Astrocyte of the cerebellum (primary cell): ENCODE measurements around the gene PRRG1.
"Not testable (repeated sequence)": the region's sequence is repeated elsewhere in the genome, so short reads cannot be mapped to it uniquely, and the experiment has no call there.

ENCODE experiments used
- DNase-seq: peaks from one replicate; pipeline ENCODE4 v3.0.0-alpha.2; 2011; ENCODE audit warnings: low read depth
- H3K4me3 ChIP-seq: 2 replicates; pipeline ENCODE4 v1.5.1; 2011; ENCODE audit warnings: mild to moderate bottlenecking, low read depth, low read length, moderate library complexity
- CTCF ChIP-seq: IDR thresholded peaks from 2 replicates; pipeline ENCODE4 v1.5.1; 2012; ENCODE audit warnings: low read length, low read depth, moderate library complexity, mild to moderate bottlenecking; ENCODE audit errors: missing control alignments
- in situ Hi-C: cut with HindIII; loops from 2 replicates; pipeline ENCODE4 v1.10.0; 2017; ENCODE audit warnings: low sequenced_read_pairs

PRRG1 gene

DNA sequence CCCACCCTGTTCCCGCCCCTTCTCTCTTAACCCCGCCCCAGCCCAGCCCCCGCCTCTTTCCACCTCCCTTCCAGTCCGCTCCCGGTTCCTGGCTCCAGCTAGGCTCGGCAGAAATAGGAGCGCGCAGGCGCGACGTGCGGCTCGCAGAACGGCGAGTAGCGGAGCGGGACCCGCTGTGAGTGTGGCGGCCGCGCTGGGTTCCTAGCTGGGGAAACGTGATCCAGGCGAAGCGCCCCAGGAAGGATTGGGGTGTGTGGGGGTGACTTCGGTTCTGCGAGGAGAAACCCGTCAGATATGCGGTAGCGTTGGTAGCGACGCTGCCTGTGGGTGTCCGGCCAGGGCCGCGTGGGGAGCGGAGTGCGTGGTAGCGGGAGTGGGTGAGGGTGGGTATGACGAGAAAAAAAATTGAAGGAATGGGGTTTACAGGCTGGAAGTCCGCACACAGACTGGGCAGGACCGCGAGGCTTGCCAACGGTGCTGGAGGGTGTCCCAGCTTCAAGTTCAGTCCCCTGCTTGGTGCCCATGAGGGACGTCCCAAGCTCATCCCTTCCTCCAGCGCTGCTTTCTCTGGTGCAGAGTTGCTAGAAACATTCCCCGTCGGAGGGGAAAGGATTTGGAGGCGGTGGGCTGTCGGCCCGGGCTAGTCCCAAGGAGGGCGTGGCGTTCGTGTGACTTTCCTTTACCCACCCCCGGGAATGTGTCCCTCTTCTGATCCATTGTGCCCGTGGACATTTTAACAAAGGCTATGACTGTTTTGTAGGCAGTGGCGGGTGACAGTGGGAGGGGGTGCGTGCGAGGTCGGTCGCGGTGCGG, at the start of gene PRRG1:
TSS of gene PRRG1 (plus strand) at position 144 of the 813 bp plus-strand sequence. CDS start 56,886 bp downstream, outside the sequence.
- in situ Hi-C loops = no loop called here
- TF ChIP-seq CTCF = no peak
- peak; percentile 57 for DNase-seq
- H3K4me3 ChIP-seq = peak within 1 kb of the TSS; percentile 65

DNA sequence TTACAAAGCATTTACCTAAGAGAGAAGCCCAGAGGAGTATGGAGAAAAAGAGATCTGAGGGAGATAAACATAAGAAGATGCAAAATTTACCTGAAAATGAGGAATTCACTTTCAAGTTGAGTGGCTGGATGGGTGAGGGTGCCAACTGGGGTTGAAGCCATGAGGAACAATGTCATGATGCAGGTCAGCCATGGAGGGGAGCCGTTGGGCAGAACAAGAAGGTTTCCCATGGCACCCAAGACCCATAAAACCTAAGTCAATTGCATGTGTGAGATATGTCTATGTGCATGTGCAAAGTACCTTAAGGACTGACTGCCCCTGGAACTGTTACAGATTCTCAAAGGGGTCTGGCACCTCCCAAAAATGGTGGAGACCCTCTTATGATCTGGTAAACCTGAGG, 46.6 kb upstream of the PRRG1 start:
- DNase-seq = no peak
- H3K4me3 ChIP-seq = no peak overlapping the region
- in situ Hi-C loops = no loop called here
- TF ChIP-seq CTCF = peak; percentile 9

GRCh38 chrX:37305238-37305637, 43.9 kb upstream of the PRRG1 start:
- DNase-seq, H3K4me3 ChIP-seq, in situ Hi-C loops: not testable (repeated sequence)

GRCh38 chrX:37314531-37314930, 34.6 kb upstream of the PRRG1 start:
- no peak for DNase-seq
- no peak overlapping the region for H3K4me3 ChIP-seq
- no peak for TF ChIP-seq CTCF
- in situ Hi-C loops = no loop called here

DNA sequence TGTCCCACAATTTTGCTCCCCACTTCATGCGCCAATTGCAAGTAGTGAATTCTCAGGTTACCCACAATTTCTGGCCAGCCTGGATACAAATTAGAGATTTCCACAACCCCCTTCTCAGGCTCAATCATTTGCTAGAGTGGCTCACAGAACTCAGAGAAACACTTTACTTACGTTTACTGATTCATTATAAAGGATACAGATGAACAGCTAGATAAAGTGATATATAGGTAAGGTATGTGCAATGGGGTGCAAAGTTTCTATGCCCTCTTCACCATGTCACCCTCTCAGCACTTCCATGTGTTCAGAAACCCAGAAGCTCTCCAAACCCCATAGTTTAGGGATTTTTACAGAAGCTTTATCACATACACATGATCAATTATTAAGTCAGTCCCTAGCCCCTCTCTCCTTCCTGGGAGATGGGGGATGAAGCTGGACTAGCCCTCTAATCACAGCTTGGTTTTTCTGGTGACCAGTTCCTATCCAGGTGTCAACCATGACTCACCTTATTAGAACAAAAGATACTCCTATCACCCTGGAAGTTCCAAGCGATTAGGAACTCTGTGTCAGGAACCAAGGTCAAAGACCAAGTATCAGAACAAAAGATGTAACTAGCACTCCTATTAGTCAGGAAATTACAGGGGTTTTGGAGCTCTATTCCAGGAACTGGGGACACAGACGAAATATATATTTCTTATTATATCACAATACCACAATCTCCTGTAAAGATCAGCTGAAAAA, 33.5 kb upstream of the PRRG1 start:
- TF ChIP-seq CTCF = no peak
- DNase-seq = no peak
- in situ Hi-C loops = no loop called here
- H3K4me3 ChIP-seq = no peak overlapping the region

GRCh38 chrX:37320541-37321203, 28.5 kb upstream of the PRRG1 start:
- no peak for TF ChIP-seq CTCF
- H3K4me3 ChIP-seq = no peak overlapping the region
- in situ Hi-C loops = no loop called here
- no peak for DNase-seq
